SK-N-SH (cell line): ENCODE results near the gene CCDC174. TPM values are rescaled to one million over a fixed set of nuclear protein-coding genes. Genes with fewer than 3 reads are reported as not detected.

Experiments
- CTCF ChIA-PET: fragments of 300-600, 350-600 bp; formaldehyde crosslinking; extraction: SDS; loops from one replicate; lab custom pipeline; 2021; lab: Yijun Ruan, JAX
- POLR2A ChIA-PET: fragments of 350-600 bp; sonication (Branson Sonifier 250); formaldehyde crosslinking; extraction: SDS; loops from one replicate; lab custom pipeline; 2020; ENCODE audit warnings: antibody characterized with exemption, inconsistent platforms; lab: Yijun Ruan, JAX
- DNase-seq: peaks from one replicate; pipeline ENCODE4 v3.0.0; 2012
- H2AFZ ChIP-seq: fragments of 200-600 bp; sonication (generic); 2 replicates; pipeline ENCODE4 v1.8.1; 2016; ENCODE audit warnings: antibody characterized with exemption, mild to moderate bottlenecking, low read depth
- H3F3A ChIP-seq: fragments of 200-600 bp; sonication (generic); replicated peaks from 2 replicates; pipeline ENCODE3; 2016; ENCODE audit warnings: antibody characterized with exemption, mild to moderate bottlenecking; ENCODE audit not compliant: insufficient read depth
- H3K27ac ChIP-seq, 2 experiments: fragments of 200-500 bp in 1 of 2; fragments of 200-600 bp in 1 of 2; sonication (Bioruptor generic) in 1 of 2; sonication (generic), shearing (Covaris generic) in 1 of 2; 2 replicates each; pipeline versions ENCODE4 v1.5.1 to v1.6.1; 2014 to 2016; ENCODE audit warnings: low read depth in 2 of 2, inconsistent platforms in 1 of 2, low read length in 1 of 2, mild to moderate bottlenecking in 1 of 2, mixed read lengths in 1 of 2
- H3K27me3 ChIP-seq: fragments of 200-600 bp; sonication (generic), shearing (Covaris generic); 2 replicates; pipeline ENCODE4 v1.6.1; 2016; ENCODE audit warnings: mixed run types; ENCODE audit not compliant: insufficient read depth
- H3K36me3 ChIP-seq, 2 experiments: fragments of 200-500 bp in 1 of 2; fragments of 200-600 bp in 1 of 2; sonication (Bioruptor generic) in 1 of 2; sonication (generic) in 1 of 2; replicated peaks in 1 of 2; 2 replicates each; pipeline versions ENCODE3 to v1.5.1; 2014 to 2016; ENCODE audit warnings: low read length in 1 of 2, mild to moderate bottlenecking in 1 of 2; ENCODE audit not compliant: insufficient read depth in 2 of 2, control insufficient read depth in 1 of 2
- H3K4me1 ChIP-seq, 2 experiments: fragments of 200-500 bp in 1 of 2; fragments of 200-600 bp in 1 of 2; sonication (Bioruptor generic) in 1 of 2; sonication (generic), shearing (Covaris generic) in 1 of 2; 2 replicates each; pipeline versions ENCODE4 v1.5.1 to v1.6.1; 2014 to 2016; ENCODE audit warnings: low read depth in 1 of 2, low read length in 1 of 2, mixed run types in 1 of 2; ENCODE audit not compliant: insufficient read depth in 2 of 2, control insufficient read depth in 1 of 2
- H3K4me2 ChIP-seq: fragments of 200-600 bp; sonication (generic), shearing (Covaris generic); 2 replicates; pipeline ENCODE4 v1.6.1; 2017; ENCODE audit warnings: mixed run types
- H3K4me3 ChIP-seq, 2 experiments: fragments of 200-500 bp in 1 of 2; fragments of 200-600 bp in 1 of 2; sonication (Bioruptor generic) in 1 of 2; sonication (generic), shearing (Covaris generic) in 1 of 2; 2 replicates each; pipeline versions ENCODE4 v1.5.1 to v1.8.1; 2014 to 2016; ENCODE audit warnings: low read depth in 2 of 2, inconsistent platforms in 1 of 2, low read length in 1 of 2, mild to moderate bottlenecking in 1 of 2, mixed read lengths in 1 of 2, moderate library complexity in 1 of 2
- H3K79me2 ChIP-seq: fragments of 200-600 bp; sonication (generic); 2 replicates; pipeline ENCODE4 v1.8.1; 2017; ENCODE audit warnings: mild to moderate bottlenecking; ENCODE audit not compliant: insufficient read depth
- H3K9ac ChIP-seq: fragments of 200-600 bp; sonication (generic); 2 replicates; pipeline ENCODE4 v1.6.1; 2017; ENCODE audit warnings: mixed run types
- H3K9me2 ChIP-seq: fragments of 200-600 bp; sonication (generic); 2 replicates; pipeline ENCODE4 v1.6.1; 2017; ENCODE audit warnings: mixed run types
- H3K9me3 ChIP-seq: fragments of 200-600 bp; sonication (generic); 2 replicates; pipeline ENCODE4 v1.6.1; 2017; ENCODE audit warnings: mixed run types, mild to moderate bottlenecking, moderate library complexity
- H4K20me1 ChIP-seq: fragments of 200-600 bp; sonication (generic); 2 replicates; pipeline ENCODE4 v1.6.1; 2017; ENCODE audit warnings: mild to moderate bottlenecking, mixed run types; ENCODE audit not compliant: insufficient read depth
- FOXM1 ChIP-seq: IDR thresholded peaks from 2 replicates; pipeline ENCODE4 v1.4.0; 2012; ENCODE audit warnings: low read depth, mild to moderate bottlenecking
- GABPA ChIP-seq: IDR thresholded peaks from 2 replicates; pipeline ENCODE4 v1.4.0; 2012; ENCODE audit warnings: low read depth, mild to moderate bottlenecking
- GATA2 ChIP-seq: sonication (generic); formaldehyde crosslinking; IDR thresholded peaks from 2 replicates; pipeline ENCODE4 v1.5.0; 2020; ENCODE audit warnings: mild to moderate bottlenecking, missing genetic modification reagents
- JUND ChIP-seq: IDR thresholded peaks from 2 replicates; pipeline ENCODE4 v1.4.0; 2012
- RFX5 ChIP-seq: IDR thresholded peaks from 2 replicates; pipeline ENCODE4 v1.6.1; 2012; ENCODE audit warnings: mild to moderate bottlenecking, improper control_type of control experiment, low read length
- SIN3A ChIP-seq: IDR thresholded peaks from 2 replicates; pipeline ENCODE4 v1.6.1; 2012; ENCODE audit warnings: low read depth, mild to moderate bottlenecking, low read length, moderate library complexity, borderline replicate concordance
- ZBTB33 ChIP-seq: IDR thresholded peaks from 2 replicates; pipeline ENCODE4 v1.4.0; 2012; ENCODE audit warnings: low read depth, borderline replicate concordance
- WGBS: methylation state at CpG from one replicate; pipeline ENCODE4 v1.1.6; 2017; ENCODE audit warnings: low lambda C conversion rate; 5-methylcytosine and 5-hydroxymethylcytosine counted together
- polyA plus RNA-seq, 3 experiments: library from polyadenylated mRNA; depleted of rRNA; stranded (reverse); fragments of >200 nt; gene quantifications; 2 replicates each; pipeline ENCODE4 v1.2.3, GENCODE V29; 2012
- TF ChIP-seq, protein P1 (sequence below): fragments of 150-350 bp; IDR thresholded peaks from 2 replicates; pipeline ENCODE4 v1.6.1; 2016; ENCODE audit warnings: mild to moderate bottlenecking, low read depth, low read length
- TF ChIP-seq, protein P2 (sequence below): IDR thresholded peaks from 2 replicates; pipeline ENCODE4 v1.4.0; 2012; ENCODE audit warnings: low read depth

The CCDC174 gene
- polyA plus RNA-seq, 1 of the 3 experiments (the other 2 are of a cell fraction), result 6.6 TPM

DNA sequence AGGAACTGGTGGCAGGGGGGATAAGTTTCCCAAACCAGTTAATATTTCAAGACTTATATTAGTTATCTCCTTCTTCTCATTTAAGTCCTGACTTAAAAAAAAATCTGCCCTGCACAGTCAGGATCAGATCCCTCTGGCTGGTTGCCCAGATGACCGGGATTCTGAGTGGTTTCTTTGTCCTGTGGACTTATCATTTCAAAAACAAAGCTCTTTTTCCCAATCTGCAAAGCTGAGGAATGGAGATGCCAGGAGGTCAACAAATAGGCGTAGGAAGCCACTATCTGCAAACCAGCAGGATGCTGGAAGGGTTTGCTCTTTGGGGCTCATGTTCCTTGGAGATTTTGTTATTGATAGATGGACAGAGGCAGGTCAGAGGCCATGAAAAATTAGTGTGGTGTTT lies 29.2 kb downstream of the CCDC174 start:
- H2AFZ ChIP-seq, result no peak overlapping the region
- no peak for DNase-seq
- POLR2A ChIA-PET, result no interaction called here
- TF ChIP-seq GATA2 (CRISPR knock-in tag), result no peak
- TF ChIP-seq JUND, result no peak
- TF ChIP-seq, protein P1, sequence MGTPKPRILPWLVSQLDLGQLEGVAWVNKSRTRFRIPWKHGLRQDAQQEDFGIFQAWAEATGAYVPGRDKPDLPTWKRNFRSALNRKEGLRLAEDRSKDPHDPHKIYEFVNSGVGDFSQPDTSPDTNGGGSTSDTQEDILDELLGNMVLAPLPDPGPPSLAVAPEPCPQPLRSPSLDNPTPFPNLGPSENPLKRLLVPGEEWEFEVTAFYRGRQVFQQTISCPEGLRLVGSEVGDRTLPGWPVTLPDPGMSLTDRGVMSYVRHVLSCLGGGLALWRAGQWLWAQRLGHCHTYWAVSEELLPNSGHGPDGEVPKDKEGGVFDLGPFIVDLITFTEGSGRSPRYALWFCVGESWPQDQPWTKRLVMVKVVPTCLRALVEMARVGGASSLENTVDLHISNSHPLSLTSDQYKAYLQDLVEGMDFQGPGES, result no peak
- TF ChIP-seq GABPA, result no peak
- TF ChIP-seq, protein P2, sequence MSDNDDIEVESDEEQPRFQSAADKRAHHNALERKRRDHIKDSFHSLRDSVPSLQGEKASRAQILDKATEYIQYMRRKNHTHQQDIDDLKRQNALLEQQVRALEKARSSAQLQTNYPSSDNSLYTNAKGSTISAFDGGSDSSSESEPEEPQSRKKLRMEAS, result no peak
- no peak for TF ChIP-seq SIN3A
- no peak overlapping the region for H3K9ac ChIP-seq
- no peaks in the 10 kb centered on the region for H3K9me2 ChIP-seq
- no peaks in the 10 kb centered on the region for H3K79me2 ChIP-seq
- no peaks in the 10 kb centered on the region for H3K27me3 ChIP-seq
- H3K36me3 ChIP-seq, result no peaks in the 10 kb centered on the region
- no peak overlapping the region for H3K4me3 ChIP-seq
- WGBS, result 44% methylated on average over 2 of the region's 2 CpGs
- no peaks in the 10 kb centered on the region for H4K20me1 ChIP-seq
- CTCF ChIA-PET, result interaction anchor here (1.5 to 15.2 kb wide), 2 partner anchors 110 to 242 kb away, joined by 3 to 202 read pairs; no protein-coding TSS in a partner anchor
- H3K4me1 ChIP-seq, result peaks cover 0 to 14% of the 10 kb centered on the region in 2 experiments; a peak in 2 of 4 replicates
- no peak overlapping the region for H3K4me2 ChIP-seq
- no peak overlapping the region for H3K27ac ChIP-seq
- H3F3A ChIP-seq, result no peaks in the 10 kb centered on the region
- no peaks in the 10 kb centered on the region for H3K9me3 ChIP-seq

GRCh38 chr3:14684447-14684846 lies 32.9 kb downstream of the CCDC174 start:
- no peaks in the 10 kb centered on the region for H3K36me3 ChIP-seq

More at GRCh38 chr3:14684447-14684846, 32.9 kb downstream of the CCDC174 start:
- 85% methylated on average over 4 of the region's 4 CpGs for WGBS
- no peak overlapping the region for H2AFZ ChIP-seq
- no peaks in the 10 kb centered on the region for H3K79me2 ChIP-seq
- no peak overlapping the region for H3K27ac ChIP-seq
- H4K20me1 ChIP-seq, result no peaks in the 10 kb centered on the region
- no peaks in the 10 kb centered on the region for H3K9me2 ChIP-seq
- DNase-seq, result no peak
- TF ChIP-seq FOXM1 (no peak), ZBTB33 (no peak), RFX5 (no peak)
- no peaks in the 10 kb centered on the region for H3K4me1 ChIP-seq
- H3K9me3 ChIP-seq, result no peaks in the 10 kb centered on the region
- POLR2A ChIA-PET, result no interaction called here
- H3K4me3 ChIP-seq, result no peak overlapping the region
- H3K27me3 ChIP-seq, result no peaks in the 10 kb centered on the region
- no peak overlapping the region for H3K4me2 ChIP-seq
- H3F3A ChIP-seq, result no peaks in the 10 kb centered on the region
- no peak overlapping the region for H3K9ac ChIP-seq
- CTCF ChIA-PET, result interaction anchor here (0.6 to 0.8 kb wide), 3 partner anchors 10 to 176 kb away, joined by 3 to 4 read pairs (median 3); no protein-coding TSS in a partner anchor
